Measurements from ENCODE around the gene PPP6R3.

DNA sequence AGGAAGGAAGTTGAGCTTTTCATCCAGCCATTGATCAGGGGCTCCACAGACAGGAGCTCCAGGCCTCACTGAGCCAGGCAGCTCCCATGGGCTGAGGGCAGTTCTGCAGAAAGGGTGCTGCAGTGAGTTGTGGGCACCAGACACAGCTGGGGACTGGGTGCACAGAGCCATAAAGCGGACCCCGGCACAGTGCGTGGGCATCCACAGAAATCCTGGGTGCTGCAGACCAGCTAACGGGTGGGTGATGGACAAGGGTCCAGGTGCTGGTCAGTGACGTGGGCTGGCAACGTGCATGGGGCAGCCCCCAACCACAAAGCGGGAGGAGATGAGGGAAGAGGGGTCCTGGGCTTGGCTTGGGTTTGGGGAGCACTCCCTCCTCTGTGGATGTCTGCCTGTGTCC is 204.4 kb downstream of the PPP6R3 start:
- TF ChIP-seq CREB5 (CRISPR knock-in tag; IDR thresholded peaks at IDR 0.05; ENCODE audit: low read depth) (no peak), ZNF70 (CRISPR knock-in tag; IDR thresholded peaks at IDR 0.05) (no peak), RARB (CRISPR knock-in tag; IDR thresholded peaks at IDR 0.05) (no peak), GLIS3 (CRISPR knock-in tag; IDR thresholded peaks at IDR 0.05) (no peak), TOX (CRISPR knock-in tag; IDR thresholded peaks at IDR 0.05; ENCODE audit: borderline replicate concordance) (no peak), ZFP3 (CRISPR knock-in tag; IDR thresholded peaks at IDR 0.05) (no peak), BACH2 (CRISPR knock-in tag; IDR thresholded peaks at IDR 0.05; ENCODE audit: borderline replicate concordance) (no peak), ARNTL (CRISPR knock-in tag; IDR thresholded peaks at IDR 0.05; ENCODE audit: borderline replicate concordance, low read depth) (no peak), ZFP30 (CRISPR knock-in tag; IDR thresholded peaks at IDR 0.05) (no peak), OSR1 (CRISPR knock-in tag; IDR thresholded peaks at IDR 0.05) (no peak), ISL1 (CRISPR knock-in tag; IDR thresholded peaks at IDR 0.05) (no peak), CSDC2 (CRISPR knock-in tag; IDR thresholded peaks at IDR 0.05) (no peak)
- TF ChIP-seq, protein P1, sequence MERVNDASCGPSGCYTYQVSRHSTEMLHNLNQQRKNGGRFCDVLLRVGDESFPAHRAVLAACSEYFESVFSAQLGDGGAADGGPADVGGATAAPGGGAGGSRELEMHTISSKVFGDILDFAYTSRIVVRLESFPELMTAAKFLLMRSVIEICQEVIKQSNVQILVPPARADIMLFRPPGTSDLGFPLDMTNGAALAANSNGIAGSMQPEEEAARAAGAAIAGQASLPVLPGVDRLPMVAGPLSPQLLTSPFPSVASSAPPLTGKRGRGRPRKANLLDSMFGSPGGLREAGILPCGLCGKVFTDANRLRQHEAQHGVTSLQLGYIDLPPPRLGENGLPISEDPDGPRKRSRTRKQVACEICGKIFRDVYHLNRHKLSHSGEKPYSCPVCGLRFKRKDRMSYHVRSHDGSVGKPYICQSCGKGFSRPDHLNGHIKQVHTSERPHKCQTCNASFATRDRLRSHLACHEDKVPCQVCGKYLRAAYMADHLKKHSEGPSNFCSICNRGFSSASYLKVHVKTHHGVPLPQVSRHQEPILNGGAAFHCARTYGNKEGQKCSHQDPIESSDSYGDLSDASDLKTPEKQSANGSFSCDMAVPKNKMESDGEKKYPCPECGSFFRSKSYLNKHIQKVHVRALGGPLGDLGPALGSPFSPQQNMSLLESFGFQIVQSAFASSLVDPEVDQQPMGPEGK (CRISPR knock-in tag; IDR thresholded peaks at IDR 0.05; ENCODE audit: borderline replicate concordance), result no peak
- TF ChIP-seq, protein P2, sequence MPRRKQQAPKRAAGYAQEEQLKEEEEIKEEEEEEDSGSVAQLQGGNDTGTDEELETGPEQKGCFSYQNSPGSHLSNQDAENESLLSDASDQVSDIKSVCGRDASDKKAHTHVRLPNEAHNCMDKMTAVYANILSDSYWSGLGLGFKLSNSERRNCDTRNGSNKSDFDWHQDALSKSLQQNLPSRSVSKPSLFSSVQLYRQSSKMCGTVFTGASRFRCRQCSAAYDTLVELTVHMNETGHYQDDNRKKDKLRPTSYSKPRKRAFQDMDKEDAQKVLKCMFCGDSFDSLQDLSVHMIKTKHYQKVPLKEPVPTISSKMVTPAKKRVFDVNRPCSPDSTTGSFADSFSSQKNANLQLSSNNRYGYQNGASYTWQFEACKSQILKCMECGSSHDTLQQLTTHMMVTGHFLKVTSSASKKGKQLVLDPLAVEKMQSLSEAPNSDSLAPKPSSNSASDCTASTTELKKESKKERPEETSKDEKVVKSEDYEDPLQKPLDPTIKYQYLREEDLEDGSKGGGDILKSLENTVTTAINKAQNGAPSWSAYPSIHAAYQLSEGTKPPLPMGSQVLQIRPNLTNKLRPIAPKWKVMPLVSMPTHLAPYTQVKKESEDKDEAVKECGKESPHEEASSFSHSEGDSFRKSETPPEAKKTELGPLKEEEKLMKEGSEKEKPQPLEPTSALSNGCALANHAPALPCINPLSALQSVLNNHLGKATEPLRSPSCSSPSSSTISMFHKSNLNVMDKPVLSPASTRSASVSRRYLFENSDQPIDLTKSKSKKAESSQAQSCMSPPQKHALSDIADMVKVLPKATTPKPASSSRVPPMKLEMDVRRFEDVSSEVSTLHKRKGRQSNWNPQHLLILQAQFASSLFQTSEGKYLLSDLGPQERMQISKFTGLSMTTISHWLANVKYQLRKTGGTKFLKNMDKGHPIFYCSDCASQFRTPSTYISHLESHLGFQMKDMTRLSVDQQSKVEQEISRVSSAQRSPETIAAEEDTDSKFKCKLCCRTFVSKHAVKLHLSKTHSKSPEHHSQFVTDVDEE (CRISPR knock-in tag; IDR thresholded peaks at IDR 0.05), result no peak
